Omental fat pad (tissue), 4 donors: ENCODE results near the gene POGLUT2. TPM values are rescaled to one million over a fixed set of nuclear protein-coding genes. Genes with fewer than 3 reads are reported as not detected.
"Not testable (repeated sequence)": the region's sequence is repeated elsewhere in the genome, so short reads cannot be mapped to it uniquely, and the experiment has no call there.

ENCODE experiments used
- ATAC-seq: fragments of 150-250 bp; one replicate; pipeline ENCODE4 v1.9.1; 2016; ENCODE audit warnings: mild to moderate bottlenecking, moderate library complexity; ENCODE audit not compliant: low FRiP score
- DNase-seq: peaks from one replicate; pipeline ENCODE4 v3.0.0-alpha.2; 2019; ENCODE audit warnings: low spot score
- total RNA-seq, 4 donors: library from RNA; depleted of rRNA; stranded (reverse); fragments of >200 nt; gene quantifications; one replicate each; pipeline ENCODE4 v1.1.0, GENCODE V29; 2016
- TF ChIP-seq, protein P1 (sequence below), 3 donors: fragments of 450-650 bp; IDR thresholded peaks; one replicate each; pipeline ENCODE4 v1.5.1; 2016 to 2017; ENCODE audit warnings: antibody characterized with exemption in 3 of 3, mild to moderate bottlenecking in 3 of 3, moderate library complexity in 2 of 3

Gene POGLUT2
- total RNA-seq, 4 donors from 2014 or later: 4.2 to 6.0 (median 4.8) TPM

- DNase-seq (no peak), ATAC-seq (no peak)
- TF ChIP-seq, protein P1, sequence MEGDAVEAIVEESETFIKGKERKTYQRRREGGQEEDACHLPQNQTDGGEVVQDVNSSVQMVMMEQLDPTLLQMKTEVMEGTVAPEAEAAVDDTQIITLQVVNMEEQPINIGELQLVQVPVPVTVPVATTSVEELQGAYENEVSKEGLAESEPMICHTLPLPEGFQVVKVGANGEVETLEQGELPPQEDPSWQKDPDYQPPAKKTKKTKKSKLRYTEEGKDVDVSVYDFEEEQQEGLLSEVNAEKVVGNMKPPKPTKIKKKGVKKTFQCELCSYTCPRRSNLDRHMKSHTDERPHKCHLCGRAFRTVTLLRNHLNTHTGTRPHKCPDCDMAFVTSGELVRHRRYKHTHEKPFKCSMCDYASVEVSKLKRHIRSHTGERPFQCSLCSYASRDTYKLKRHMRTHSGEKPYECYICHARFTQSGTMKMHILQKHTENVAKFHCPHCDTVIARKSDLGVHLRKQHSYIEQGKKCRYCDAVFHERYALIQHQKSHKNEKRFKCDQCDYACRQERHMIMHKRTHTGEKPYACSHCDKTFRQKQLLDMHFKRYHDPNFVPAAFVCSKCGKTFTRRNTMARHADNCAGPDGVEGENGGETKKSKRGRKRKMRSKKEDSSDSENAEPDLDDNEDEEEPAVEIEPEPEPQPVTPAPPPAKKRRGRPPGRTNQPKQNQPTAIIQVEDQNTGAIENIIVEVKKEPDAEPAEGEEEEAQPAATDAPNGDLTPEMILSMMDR (IDR thresholded peaks at IDR 0.05): no peak
Observed at GRCh38 chr13:102788683-102789082, 10.1 kb downstream of the POGLUT2 start.

- no peak for ATAC-seq
- TF ChIP-seq, protein P1 (IDR thresholded peaks at IDR 0.05): no peak
Observed at GRCh38 chr13:102784483-102784882, 14.3 kb downstream of the POGLUT2 start.

DNA sequence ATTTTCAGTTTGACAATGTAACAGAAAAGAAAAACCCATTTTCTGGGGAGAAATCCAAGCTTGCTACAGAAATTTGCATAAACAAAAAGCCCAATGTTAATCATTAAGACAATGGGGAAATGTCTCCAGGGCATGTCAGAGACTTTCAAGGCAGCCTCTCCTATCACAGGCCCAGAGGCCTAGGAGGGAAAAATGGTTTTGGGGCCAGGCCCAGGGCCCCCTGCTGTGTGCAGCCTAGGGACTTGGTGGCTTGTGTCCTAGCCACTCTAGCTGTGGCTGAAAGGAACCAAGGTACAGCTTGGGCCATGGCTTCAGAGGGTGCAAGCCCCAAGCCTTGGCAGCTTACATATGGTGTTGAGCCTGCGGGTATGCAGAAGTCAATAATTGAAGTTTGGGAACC is 17.2 kb downstream of the POGLUT2 start:
- DNase-seq (no peak), ATAC-seq (no peak)
- TF ChIP-seq, protein P1 (IDR thresholded peaks at IDR 0.05): no peak

More at GRCh38 chr13:102784483-102784882, 14.3 kb downstream of the POGLUT2 start:
- DNase-seq: no peak

GRCh38 chr13:102780656-102781055 is 18.1 kb downstream of the POGLUT2 start:
- not testable (repeated sequence) for DNase-seq, ATAC-seq

DNA sequence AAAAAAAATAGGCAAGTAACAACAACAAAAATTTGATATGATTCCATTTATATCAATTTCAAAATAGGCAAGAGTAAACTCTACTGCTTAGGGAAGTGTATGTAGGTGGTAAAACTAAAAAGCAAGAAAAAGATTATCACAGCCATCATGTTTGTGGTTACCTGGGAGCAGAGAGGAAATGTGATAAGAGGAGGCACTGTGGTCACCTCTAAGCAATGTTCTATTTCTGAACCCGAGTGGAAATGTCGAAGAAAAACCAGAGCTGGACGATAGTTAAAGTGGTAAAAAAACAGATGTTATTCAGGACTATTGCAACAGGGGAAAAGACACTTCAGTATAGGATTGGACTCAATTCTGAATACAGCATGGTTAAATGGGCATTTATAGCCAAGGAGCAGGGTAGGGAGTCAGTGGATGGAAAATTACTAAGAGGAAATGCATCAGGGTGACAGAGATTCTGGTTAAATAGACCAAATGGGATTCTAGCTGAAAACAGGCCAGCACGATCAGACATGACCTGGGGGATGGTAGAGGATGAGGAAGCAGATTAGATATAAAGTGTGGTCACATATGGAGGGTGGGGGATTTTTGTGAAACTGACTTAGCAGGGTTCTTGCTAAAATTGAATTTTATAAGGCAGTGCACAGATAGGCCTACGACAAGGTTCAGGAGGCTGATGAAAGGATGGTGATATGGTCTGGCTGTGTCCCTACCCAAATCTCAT is 19.2 kb downstream of the POGLUT2 start:
- no peak for ATAC-seq
- DNase-seq: no peak
- TF ChIP-seq, protein P1 (IDR thresholded peaks at IDR 0.05): no peak

DNA sequence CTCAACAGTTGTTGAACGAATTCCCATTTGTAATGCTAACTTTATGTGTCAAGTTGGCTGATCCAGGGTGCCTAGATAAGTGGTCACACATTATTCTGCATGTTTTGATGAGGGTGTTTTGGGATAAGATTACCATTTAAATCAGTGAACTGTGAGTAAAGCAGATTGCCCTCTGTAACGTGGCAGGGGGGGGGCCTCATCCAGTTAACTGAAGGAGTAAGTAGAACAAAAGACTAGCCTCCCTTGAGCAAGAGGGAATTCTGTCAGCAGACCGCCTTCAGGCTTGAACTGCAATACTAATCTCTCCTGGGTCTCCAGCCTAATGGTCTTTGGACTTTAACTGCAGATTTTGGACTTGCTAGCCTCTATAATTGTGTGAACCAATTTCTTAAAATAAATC is 21.0 kb downstream of the POGLUT2 start:
- DNase-seq: no peak
- no peak for ATAC-seq
- TF ChIP-seq, protein P1 (IDR thresholded peaks at IDR 0.05): no peak

DNA sequence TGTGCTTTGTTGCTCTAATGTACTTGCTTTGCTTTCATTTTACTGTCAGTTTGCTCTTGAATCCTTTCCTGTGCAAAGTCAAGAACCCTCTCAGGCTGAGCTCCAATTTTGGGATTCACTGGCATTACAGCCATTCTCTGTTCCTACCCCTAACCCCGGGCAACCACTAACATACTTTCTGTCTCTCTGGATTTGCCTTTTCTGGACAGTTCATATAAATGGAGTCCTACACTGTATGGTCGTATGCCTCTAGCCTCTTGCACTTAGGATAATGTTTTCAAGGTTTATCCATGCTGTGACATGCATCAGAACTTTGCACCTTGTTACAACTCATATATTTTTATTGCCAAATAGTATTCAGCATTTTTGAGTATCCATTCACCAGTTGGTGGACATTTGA is 22.5 kb downstream of the POGLUT2 start:
- ATAC-seq (no peak), DNase-seq (no peak)
- TF ChIP-seq, protein P1 (IDR thresholded peaks at IDR 0.05): no peak
